Upper lobe of left lung (tissue), 6 donors: Measurements from ENCODE around the gene CD37. TPM values are rescaled to one million over a fixed set of nuclear protein-coding genes. Genes with fewer than 3 reads are reported as not detected.
A peak's percentile ranks its signal among the peaks of the same experiment; 100 is the strongest.
"Not testable (repeated sequence)": the region's sequence is repeated elsewhere in the genome, so short reads cannot be mapped to it uniquely, and the experiment has no call there.

Experiments used
- ATAC-seq, 2 donors: fragments of 200-7000 bp; cut with Tn5 transposase; one replicate each; pipeline ENCODE4 v1.9.1; 2022; ENCODE audit warnings: mild to moderate bottlenecking in 2 of 2, moderate library complexity in 2 of 2; ENCODE audit not compliant: low FRiP score in 2 of 2
- DNase-seq, 2 donors: peaks; one replicate each; pipeline ENCODE4 v3.0.0-alpha.2; 2019 to 2020
- H3K27ac ChIP-seq, 4 donors: fragments of 200-600 bp; sonication (generic); one replicate each; pipeline ENCODE4 v1.5.1; 2016 to 2019
- H3K27me3 ChIP-seq, 4 donors: fragments of 200-600 bp; sonication (generic); one replicate each; pipeline ENCODE4 v1.5.1; 2017 to 2019
- H3K36me3 ChIP-seq, 4 donors: fragments of 200-600 bp; sonication (generic); one replicate each; pipeline ENCODE4 v1.5.1; 2016 to 2019
- H3K4me1 ChIP-seq, 4 donors: fragments of 200-600 bp; sonication (generic); one replicate each; pipeline ENCODE4 v1.5.1; 2018 to 2019
- H3K4me3 ChIP-seq, 4 donors: fragments of 200-600 bp; sonication (generic); one replicate each; pipeline ENCODE4 v1.5.1; 2017 to 2019; ENCODE audit warnings: mild to moderate bottlenecking in 2 of 4, moderate library complexity in 1 of 4
- H3K9me3 ChIP-seq, 4 donors: fragments of 200-600 bp; sonication (generic); one replicate each; pipeline ENCODE4 v1.5.1; 2018 to 2019
- EP300 ChIP-seq, 4 donors: sonication (generic); formaldehyde crosslinking; IDR thresholded peaks; one replicate each; pipeline ENCODE4 v1.5.1; 2017; ENCODE audit warnings: antibody characterized with exemption in 4 of 4, control low read depth in 2 of 4
- POLR2A ChIP-seq, 4 donors: fragments of 450-650 bp; IDR thresholded peaks; one replicate each; pipeline ENCODE4 v1.5.1; 2016 to 2017; ENCODE audit warnings: antibody characterized with exemption in 4 of 4, mild to moderate bottlenecking in 2 of 4
- POLR2AphosphoS5 ChIP-seq, 2 donors: sonication (generic); formaldehyde crosslinking; IDR thresholded peaks; one replicate each; pipeline ENCODE4 v1.5.1; 2017; ENCODE audit warnings: antibody characterized with exemption in 2 of 2
- WGBS, 2 donors: methylation state at CpG; one replicate each; pipeline ENCODE4 v1.1.5; 2017 to 2018; 5-methylcytosine and 5-hydroxymethylcytosine counted together
- total RNA-seq, 6 donors: library from RNA; depleted of rRNA in 4 of 6; stranded (reverse); fragments of >200 nt in 4 of 6; gene quantifications; one replicate each; pipeline versions ENCODE4 v1.1.0 to v1.2.1, GENCODE V29; 2016 to 2021
- TF ChIP-seq, protein P1 (sequence below), 6 experiments: fragments of 450-650 bp in 4 of 6; fragments of 200-600 bp in 2 of 6; sonication (generic) in 2 of 6; IDR thresholded peaks; one replicate each; pipeline ENCODE4 v1.5.1; 2016 to 2019; ENCODE audit warnings: antibody characterized with exemption in 6 of 6
- donor health status: DM: no; HTN: no; CAD: no; lungs with moderate emphysema.
- donor health status: DM: no; HTN: yes; CAD: no; lungs with severe emphysema.

The CD37 gene
- total RNA-seq, 6 donors from 2014 or later, result 63.5 to 156 (median 123) TPM

DNA sequence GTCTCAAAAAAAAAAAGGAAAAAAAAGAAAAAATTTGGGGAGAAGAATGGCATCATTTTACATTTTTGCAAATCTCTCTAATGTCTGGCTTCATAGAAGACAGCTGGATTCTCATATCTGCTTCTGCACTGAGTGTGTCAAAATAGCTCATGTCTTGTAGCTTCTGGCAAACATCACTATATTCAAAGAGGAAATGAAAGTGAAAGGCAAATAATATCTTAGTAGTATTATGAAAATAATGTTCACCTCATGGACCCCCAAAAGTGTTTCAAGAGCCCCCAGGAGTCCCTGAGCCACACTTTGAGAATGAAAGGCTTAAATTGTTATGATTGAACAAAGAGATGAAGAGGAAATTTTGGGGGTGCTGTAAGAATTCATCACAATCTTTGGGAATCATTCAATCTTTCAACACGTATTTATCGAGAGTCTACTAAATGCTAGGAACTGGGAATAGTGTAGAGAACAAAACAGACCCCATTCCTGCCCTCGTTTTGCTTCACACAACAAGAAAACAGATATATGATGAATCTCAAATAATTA, 9.0 kb upstream of the CD37 start:
- WGBS, 2 donors, result 89 to 96% methylated on average over 3 of the region's 3 CpGs
- TF ChIP-seq, protein P1, sequence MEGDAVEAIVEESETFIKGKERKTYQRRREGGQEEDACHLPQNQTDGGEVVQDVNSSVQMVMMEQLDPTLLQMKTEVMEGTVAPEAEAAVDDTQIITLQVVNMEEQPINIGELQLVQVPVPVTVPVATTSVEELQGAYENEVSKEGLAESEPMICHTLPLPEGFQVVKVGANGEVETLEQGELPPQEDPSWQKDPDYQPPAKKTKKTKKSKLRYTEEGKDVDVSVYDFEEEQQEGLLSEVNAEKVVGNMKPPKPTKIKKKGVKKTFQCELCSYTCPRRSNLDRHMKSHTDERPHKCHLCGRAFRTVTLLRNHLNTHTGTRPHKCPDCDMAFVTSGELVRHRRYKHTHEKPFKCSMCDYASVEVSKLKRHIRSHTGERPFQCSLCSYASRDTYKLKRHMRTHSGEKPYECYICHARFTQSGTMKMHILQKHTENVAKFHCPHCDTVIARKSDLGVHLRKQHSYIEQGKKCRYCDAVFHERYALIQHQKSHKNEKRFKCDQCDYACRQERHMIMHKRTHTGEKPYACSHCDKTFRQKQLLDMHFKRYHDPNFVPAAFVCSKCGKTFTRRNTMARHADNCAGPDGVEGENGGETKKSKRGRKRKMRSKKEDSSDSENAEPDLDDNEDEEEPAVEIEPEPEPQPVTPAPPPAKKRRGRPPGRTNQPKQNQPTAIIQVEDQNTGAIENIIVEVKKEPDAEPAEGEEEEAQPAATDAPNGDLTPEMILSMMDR (IDR thresholded peaks at IDR 0.05), result no peak
- TF ChIP-seq POLR2AphosphoS5 (IDR thresholded peaks at IDR 0.05), result no peak
- no peak for TF ChIP-seq POLR2A (IDR thresholded peaks at IDR 0.05)
- no peak for TF ChIP-seq EP300 (IDR thresholded peaks at IDR 0.05)
- ATAC-seq (no peak), DNase-seq (no peak)
- no peaks in the 10 kb centered on the region for H3K27me3 ChIP-seq
- no peak overlapping the region for H3K4me3 ChIP-seq
- H3K36me3 ChIP-seq, result peaks cover 0 to 11% (median 7%) of the 10 kb centered on the region in 4 donors
- H3K9me3 ChIP-seq, result no peaks in the 10 kb centered on the region
- H3K4me1 ChIP-seq, result no peaks in the 10 kb centered on the region
- H3K27ac ChIP-seq, result no peak overlapping the region

DNA sequence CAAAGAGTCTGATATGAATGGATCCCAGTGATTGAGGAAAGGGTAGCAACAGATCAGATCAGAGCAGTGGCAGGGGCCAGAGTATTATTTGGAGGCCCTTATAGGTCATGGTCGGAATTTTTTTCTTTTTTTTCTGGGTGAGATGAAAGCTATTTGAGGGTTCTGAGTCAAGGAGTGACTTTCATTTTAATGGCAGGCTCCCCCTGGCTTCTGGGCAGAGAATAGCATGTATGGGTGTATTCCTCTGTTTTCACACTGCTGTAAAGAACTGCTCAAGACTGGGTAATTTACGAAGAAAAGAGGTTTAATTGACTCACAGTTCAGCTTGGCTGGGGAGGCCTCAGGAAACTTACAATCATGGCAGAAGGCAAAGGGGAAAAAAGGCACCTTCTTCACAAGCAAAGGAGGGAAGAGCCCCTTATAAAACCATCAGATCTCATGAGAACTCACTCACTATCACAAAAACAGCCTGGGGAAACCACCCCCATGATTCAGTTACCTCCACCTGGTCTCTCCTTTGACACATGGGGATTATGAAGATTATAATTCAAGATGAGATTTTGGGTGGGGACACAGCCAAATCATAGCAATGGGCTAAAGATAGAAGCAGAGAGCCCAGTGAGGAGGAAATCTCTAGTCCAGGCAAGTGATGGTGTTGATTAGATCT, 7.2 kb upstream of the CD37 start:
- no peak overlapping the region for H3K27ac ChIP-seq
- TF ChIP-seq, protein P1 (IDR thresholded peaks at IDR 0.05), result peak in 5 of 6 experiments; percentile 52 to 63 (median 55)
- no peak for TF ChIP-seq EP300 (IDR thresholded peaks at IDR 0.05)
- no peak for TF ChIP-seq POLR2AphosphoS5 (IDR thresholded peaks at IDR 0.05)
- TF ChIP-seq POLR2A (IDR thresholded peaks at IDR 0.05), result no peak
- no peaks in the 10 kb centered on the region for H3K9me3 ChIP-seq
- DNase-seq (no peak), ATAC-seq (peak in 1 of 2 donors; percentile 52)
- WGBS, 2 donors, result 55 to 57% methylated on average over 2 of the region's 2 CpGs
- H3K27me3 ChIP-seq, result no peaks in the 10 kb centered on the region
- peaks cover 0 to 11% (median 10%) of the 10 kb centered on the region in 4 donors for H3K36me3 ChIP-seq
- H3K4me1 ChIP-seq, result peaks cover 0 to under 1% (median 0%) of the 10 kb centered on the region in 4 donors
- no peak overlapping the region for H3K4me3 ChIP-seq

DNA sequence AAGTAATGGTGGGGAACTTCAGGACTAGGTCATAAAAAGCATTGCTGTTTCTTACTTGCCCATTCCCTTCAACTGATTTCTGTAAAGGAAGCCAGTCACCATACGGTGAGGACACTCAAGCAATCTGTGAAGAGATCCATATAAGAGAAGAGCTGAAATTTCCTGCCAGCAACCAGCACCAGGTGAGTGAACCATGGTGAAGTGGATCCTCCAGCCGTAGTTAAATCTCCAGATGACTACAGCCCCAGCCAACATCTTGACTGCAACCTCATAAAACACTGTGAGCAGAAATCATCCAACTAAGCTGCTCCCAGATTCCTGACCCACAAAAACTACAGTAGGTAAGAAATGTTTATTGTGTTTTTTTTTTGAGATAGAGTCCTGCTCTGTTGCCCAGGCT, 6.5 kb upstream of the CD37 start:
- TF ChIP-seq EP300 (IDR thresholded peaks at IDR 0.05), result no peak
- TF ChIP-seq, protein P1 (IDR thresholded peaks at IDR 0.05), result no peak
- TF ChIP-seq POLR2A (IDR thresholded peaks at IDR 0.05), result no peak
- TF ChIP-seq POLR2AphosphoS5 (IDR thresholded peaks at IDR 0.05), result no peak
- DNase-seq (no peak), ATAC-seq (no peak)
- 74 to 92% methylated on average over 2 of the region's 2 CpGs for WGBS, 2 donors
- no peak overlapping the region for H3K4me3 ChIP-seq
- peaks cover 5 to 8% (median 6%) of the 10 kb centered on the region in 4 donors for H3K4me1 ChIP-seq
- H3K27ac ChIP-seq, result no peak overlapping the region
- peaks cover 0 to 11% (median 10%) of the 10 kb centered on the region in 4 donors for H3K36me3 ChIP-seq
- H3K9me3 ChIP-seq, result no peaks in the 10 kb centered on the region
- H3K27me3 ChIP-seq, result no peaks in the 10 kb centered on the region

DNA sequence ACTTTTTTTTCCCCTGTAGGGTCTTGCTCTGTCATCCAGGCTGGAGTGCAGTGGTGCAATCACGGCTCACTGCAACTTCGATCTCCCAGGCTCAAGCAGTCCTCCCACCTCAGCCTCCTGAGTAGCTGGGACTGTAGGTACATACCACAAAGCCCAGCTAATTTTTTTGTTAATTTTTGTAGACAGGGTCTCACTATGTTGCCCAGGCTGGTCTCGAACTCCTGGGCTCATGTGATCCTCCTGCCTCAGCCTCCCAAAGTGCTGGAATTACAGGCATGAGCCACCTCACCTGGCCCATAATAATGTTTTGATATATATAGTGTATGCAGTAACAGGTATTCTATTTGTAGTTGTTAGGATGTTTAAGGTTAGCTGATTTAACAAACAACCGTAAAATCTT, 4.0 kb upstream of the CD37 start:
- Histone ChIP-seq H3K4me1 (peaks cover 12 to 25% (median 14%) of the 10 kb centered on the region in 4 donors), H3K36me3 (peaks cover 0 to 11% (median 10%) of the 10 kb centered on the region in 4 donors)
- not testable (repeated sequence) for DNase-seq, H3K27ac ChIP-seq, H3K9me3 ChIP-seq, H3K4me3 ChIP-seq, ATAC-seq, H3K27me3 ChIP-seq
- 95 to 96% methylated on average over 4 of the region's 4 CpGs for WGBS, 2 donors

DNA sequence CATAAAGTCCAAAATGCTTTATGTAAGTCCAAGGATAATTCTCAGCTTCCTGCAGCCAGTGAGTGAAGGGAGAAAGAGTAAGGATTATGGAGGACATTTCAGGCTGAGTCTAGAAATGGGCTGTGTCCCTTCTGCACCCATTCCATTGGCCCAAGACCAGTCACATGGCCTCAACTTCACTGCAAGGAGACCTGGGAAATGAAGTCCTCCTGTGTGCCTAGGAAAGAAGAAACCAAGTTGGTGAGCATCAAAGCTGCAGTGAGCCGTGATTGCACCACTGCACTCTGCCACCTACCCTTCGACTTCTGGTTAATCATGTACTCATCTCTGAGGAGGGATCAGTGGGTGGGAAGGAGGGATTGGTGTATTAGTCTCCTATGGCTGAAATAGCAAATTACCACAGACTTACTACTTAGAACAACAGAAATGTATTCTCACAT, 3.6 kb upstream of the CD37 start:
- ATAC-seq (peak in 1 of 2 donors; percentile 74), DNase-seq (peak in 1 of 2 donors; percentile 73)
- Histone ChIP-seq H3K36me3 (peaks cover 0 to 11% (median 10%) of the 10 kb centered on the region in 4 donors), H3K27ac (no peak overlapping the region), H3K4me1 (peaks cover 13 to 29% (median 14%) of the 10 kb centered on the region in 4 donors), H3K27me3 (no peaks in the 10 kb centered on the region), H3K4me3 (no peak overlapping the region), H3K9me3 (no peaks in the 10 kb centered on the region)
- 48 to 63% methylated on average over 2 of the region's 2 CpGs for WGBS, 2 donors
- TF ChIP-seq EP300 (IDR thresholded peaks at IDR 0.05) (no peak), POLR2A (IDR thresholded peaks at IDR 0.05) (no peak), POLR2AphosphoS5 (IDR thresholded peaks at IDR 0.05) (no peak)
- TF ChIP-seq, protein P1 (IDR thresholded peaks at IDR 0.05), result no peak

DNA sequence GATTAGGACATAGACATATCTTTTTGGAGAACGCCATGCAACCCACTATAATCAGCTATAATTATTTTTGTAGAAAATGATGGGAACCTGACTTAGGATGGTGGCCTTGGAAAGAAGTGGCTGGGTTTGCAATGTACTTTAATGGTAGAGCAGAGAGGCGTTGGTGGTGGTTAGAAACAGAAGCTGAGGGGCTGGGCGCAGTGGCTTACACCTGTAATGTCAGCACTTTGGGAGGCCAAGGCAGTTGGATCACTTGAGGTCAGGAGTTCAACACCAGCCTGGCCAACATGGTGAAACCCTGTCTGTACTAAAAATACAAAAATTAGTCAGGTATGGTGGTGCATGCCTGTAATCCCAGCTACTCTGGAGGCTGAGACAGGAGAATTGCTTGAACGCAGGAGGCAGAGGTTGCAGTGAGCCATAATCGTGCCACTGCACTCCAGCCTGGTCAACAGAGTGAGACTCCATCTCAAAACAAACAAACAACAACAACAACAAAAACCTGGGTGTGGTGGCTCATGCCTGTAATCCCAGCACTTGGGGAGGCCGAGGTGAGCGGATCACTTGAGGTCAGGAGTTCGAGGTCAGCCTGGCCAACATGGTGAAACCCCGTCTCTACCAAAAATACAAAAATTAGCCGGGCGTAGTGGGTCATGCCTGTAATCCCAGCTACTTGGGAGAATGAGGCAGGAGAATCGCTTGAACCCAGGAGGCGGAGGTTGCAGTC, 2.4 kb upstream of the CD37 start:
- not testable (repeated sequence) for DNase-seq
- WGBS, 2 donors, result 88 to 90% methylated on average over 12 to 13 of the region's 13 CpGs

More for the DNA sequence above, 2.4 kb upstream of the CD37 start:
- H3K4me3 ChIP-seq, H3K9me3 ChIP-seq, H3K27me3 ChIP-seq, ATAC-seq: not testable (repeated sequence)
- Histone ChIP-seq H3K36me3 (peaks cover 0 to 15% (median 10%) of the 10 kb centered on the region in 4 donors), H3K27ac (peak overlapping the region in 1 of 4 donors; percentile 88), H3K4me1 (peaks cover 14 to 33% (median 16%) of the 10 kb centered on the region in 4 donors)
